ENCODE results near the gene CCL1.

GRCh38 chr17:34367486-34368195 is 4.6 kb upstream of the CCL1 start:
- TF ChIP-seq CTCF (IDR thresholded peaks at IDR 0.05), result no peak
- no peak for TF ChIP-seq EZH2 (IDR thresholded peaks at IDR 0.05; ENCODE audit: borderline replicate concordance, insufficient read depth, low read depth, low read length, poor library complexity, severe bottlenecking)

All from B cell (primary cell).